ENCODE data around the gene SAMD4A.

DNA sequence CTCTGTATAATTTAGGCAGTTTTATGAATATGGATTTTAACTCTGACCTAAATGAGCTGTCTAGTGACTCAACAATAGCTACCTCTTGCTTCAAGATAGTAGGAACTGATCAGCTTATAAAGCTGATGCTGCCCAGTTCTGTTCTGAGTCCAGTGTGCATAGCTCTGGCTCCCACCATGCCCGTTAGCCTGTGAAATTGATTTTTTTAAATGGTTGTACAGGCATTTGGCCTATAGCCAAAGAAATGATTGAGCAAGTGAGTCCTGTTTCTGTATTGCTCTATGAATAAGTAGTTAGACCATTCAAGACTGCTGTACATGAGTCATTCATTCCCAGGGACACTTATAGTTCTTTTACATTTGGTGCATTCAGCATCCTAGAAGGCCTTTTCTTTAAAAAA lies 36.4 kb downstream of the SAMD4A start:
- TF ChIP-seq, protein P1, sequence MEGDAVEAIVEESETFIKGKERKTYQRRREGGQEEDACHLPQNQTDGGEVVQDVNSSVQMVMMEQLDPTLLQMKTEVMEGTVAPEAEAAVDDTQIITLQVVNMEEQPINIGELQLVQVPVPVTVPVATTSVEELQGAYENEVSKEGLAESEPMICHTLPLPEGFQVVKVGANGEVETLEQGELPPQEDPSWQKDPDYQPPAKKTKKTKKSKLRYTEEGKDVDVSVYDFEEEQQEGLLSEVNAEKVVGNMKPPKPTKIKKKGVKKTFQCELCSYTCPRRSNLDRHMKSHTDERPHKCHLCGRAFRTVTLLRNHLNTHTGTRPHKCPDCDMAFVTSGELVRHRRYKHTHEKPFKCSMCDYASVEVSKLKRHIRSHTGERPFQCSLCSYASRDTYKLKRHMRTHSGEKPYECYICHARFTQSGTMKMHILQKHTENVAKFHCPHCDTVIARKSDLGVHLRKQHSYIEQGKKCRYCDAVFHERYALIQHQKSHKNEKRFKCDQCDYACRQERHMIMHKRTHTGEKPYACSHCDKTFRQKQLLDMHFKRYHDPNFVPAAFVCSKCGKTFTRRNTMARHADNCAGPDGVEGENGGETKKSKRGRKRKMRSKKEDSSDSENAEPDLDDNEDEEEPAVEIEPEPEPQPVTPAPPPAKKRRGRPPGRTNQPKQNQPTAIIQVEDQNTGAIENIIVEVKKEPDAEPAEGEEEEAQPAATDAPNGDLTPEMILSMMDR (IDR thresholded peaks at IDR 0.05; ENCODE audit: low read length), result no peak
- TF ChIP-seq EZH2 (IDR thresholded peaks at IDR 0.05; ENCODE audit: borderline replicate concordance, low read length), result no peak

All from OCI-LY1 (cell line).